ENCODE measurements around the gene TMED7.
A peak's percentile ranks its signal among the peaks of the same experiment; 100 is the strongest.

The TMED7 gene

DNA sequence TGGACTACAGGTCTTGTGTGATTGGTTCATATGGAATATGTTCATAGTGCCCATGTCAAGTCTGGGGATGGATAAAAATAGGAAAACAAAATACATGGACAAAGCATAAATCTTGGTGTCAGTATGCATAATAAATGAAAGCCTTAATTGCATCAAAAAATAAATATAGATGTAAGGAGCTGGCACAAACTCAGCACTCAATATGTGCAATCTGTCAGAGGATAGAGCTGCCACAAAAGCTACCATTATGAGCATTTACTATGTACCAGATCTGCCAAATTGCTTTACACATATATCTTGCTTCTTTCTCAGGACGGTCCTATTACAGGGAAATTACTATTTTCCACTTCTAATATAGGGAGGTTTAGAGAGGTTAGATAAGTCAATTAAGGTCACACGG, 18.2 kb upstream of the TMED7 start:
- H3K4me3 ChIP-seq (ENCODE audit: low read depth, low read length): no peak overlapping the region
- DNase-seq (ENCODE audit: low read depth): no peak
- TF ChIP-seq, protein P1, sequence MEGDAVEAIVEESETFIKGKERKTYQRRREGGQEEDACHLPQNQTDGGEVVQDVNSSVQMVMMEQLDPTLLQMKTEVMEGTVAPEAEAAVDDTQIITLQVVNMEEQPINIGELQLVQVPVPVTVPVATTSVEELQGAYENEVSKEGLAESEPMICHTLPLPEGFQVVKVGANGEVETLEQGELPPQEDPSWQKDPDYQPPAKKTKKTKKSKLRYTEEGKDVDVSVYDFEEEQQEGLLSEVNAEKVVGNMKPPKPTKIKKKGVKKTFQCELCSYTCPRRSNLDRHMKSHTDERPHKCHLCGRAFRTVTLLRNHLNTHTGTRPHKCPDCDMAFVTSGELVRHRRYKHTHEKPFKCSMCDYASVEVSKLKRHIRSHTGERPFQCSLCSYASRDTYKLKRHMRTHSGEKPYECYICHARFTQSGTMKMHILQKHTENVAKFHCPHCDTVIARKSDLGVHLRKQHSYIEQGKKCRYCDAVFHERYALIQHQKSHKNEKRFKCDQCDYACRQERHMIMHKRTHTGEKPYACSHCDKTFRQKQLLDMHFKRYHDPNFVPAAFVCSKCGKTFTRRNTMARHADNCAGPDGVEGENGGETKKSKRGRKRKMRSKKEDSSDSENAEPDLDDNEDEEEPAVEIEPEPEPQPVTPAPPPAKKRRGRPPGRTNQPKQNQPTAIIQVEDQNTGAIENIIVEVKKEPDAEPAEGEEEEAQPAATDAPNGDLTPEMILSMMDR (IDR thresholded peaks at IDR 0.05; ENCODE audit: insufficient read depth, low read depth, low read length, missing control alignments): no peak

DNA sequence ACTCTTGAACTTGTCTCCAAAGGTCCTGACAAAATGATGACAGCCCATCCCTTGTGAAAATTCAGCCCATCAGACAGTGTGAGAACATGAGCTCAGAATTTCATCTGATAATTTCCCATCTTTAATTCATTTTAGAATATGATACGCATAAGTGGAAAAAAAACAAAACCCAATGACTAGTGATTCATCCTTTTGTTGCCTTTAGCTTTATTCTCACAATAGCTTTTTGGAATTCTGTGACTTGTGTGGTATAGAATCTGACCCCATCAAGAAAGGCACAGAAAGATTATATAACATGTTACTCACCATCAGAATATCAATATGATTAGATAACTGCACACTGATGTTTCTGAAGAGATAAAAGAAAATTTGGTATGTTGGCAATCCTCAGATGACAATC, 16.1 kb upstream of the TMED7 start:
- DNase-seq (ENCODE audit: low read depth): no peak
- TF ChIP-seq, protein P1 (IDR thresholded peaks at IDR 0.05; ENCODE audit: insufficient read depth, low read depth, low read length, missing control alignments): no peak
- no peak overlapping the region for H3K4me3 ChIP-seq (ENCODE audit: low read depth, low read length)

DNA sequence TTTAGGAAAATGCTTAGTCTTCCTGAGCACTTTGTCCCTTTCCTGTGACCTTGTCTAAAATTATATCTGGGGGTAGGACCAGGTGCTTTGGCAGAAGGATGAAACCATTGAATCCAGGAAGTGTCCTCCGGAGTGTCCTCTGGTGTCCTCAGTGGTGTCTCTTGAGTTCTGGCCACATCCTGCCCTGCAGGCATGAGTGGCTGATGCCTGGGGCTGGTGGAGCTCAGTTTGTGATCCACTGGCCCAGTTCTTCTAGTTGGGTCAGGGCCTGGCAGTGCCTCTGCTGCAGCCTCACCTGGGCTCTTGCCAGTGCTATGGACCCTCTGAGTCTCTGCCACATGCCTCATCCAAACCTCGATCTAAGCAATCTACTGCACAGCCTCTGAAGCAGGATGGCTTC, 14.4 kb upstream of the TMED7 start:
- TF ChIP-seq, protein P1 (IDR thresholded peaks at IDR 0.05; ENCODE audit: insufficient read depth, low read depth, low read length, missing control alignments): no peak

GRCh38 chr5:115639377-115639776, 13.5 kb upstream of the TMED7 start:
- DNase-seq (ENCODE audit: low read depth): no peak
- H3K4me3 ChIP-seq (ENCODE audit: low read depth, low read length): no peak overlapping the region
- TF ChIP-seq, protein P1 (IDR thresholded peaks at IDR 0.05; ENCODE audit: insufficient read depth, low read depth, low read length, missing control alignments): no peak

More for the DNA sequence above, 14.4 kb upstream of the TMED7 start:
- H3K4me3 ChIP-seq (ENCODE audit: low read depth, low read length): no peak overlapping the region
- DNase-seq (ENCODE audit: low read depth): peak; percentile 52

- no peak for DNase-seq (ENCODE audit: low read depth)
- H3K4me3 ChIP-seq (ENCODE audit: low read depth, low read length): no peak overlapping the region
Observed at GRCh38 chr5:115637507-115637906, 11.7 kb upstream of the TMED7 start.

DNA sequence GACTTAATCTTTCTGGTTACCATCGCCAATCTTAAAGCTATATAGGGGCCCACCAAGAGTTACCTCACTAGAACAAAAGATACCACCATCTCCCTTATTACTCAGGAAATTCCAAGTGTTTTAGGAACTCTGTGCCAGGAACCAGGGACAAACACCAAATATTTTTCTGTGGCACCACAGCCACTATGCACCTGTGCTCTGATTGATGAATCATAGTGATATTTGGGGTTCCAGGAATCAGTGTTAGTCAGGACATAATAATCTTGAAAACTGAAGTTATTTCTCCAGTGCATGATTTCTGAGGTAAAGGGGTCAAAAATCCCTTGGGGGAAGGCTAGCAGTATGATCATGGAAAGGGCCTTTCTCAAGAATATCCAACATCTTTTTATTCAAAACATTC, 10.2 kb upstream of the TMED7 start:
- no peak for DNase-seq (ENCODE audit: low read depth)
- no peak overlapping the region for H3K4me3 ChIP-seq (ENCODE audit: low read depth, low read length)
- TF ChIP-seq, protein P1 (IDR thresholded peaks at IDR 0.05; ENCODE audit: insufficient read depth, low read depth, low read length, missing control alignments): no peak

More at GRCh38 chr5:115637507-115637906, 11.7 kb upstream of the TMED7 start:
- TF ChIP-seq, protein P1 (IDR thresholded peaks at IDR 0.05; ENCODE audit: insufficient read depth, low read depth, low read length, missing control alignments): no peak

GRCh38 chr5:115634343-115635132, 8.7 kb upstream of the TMED7 start:
- TF ChIP-seq, protein P1 (IDR thresholded peaks at IDR 0.05; ENCODE audit: insufficient read depth, low read depth, low read length, missing control alignments): peak; percentile 90
- H3K4me3 ChIP-seq (ENCODE audit: low read depth, low read length): peak overlapping the region; percentile 47
- peak; percentile 93 for DNase-seq (ENCODE audit: low read depth)
